ENCODE results near the gene CREG2. TPM values are rescaled to one million over a fixed set of nuclear protein-coding genes. Genes with fewer than 3 reads are reported as not detected.
A peak's percentile ranks its signal among the peaks of the same experiment; 100 is the strongest.

The CREG2 gene
- total RNA-seq = not detected in 2 replicates

DNA sequence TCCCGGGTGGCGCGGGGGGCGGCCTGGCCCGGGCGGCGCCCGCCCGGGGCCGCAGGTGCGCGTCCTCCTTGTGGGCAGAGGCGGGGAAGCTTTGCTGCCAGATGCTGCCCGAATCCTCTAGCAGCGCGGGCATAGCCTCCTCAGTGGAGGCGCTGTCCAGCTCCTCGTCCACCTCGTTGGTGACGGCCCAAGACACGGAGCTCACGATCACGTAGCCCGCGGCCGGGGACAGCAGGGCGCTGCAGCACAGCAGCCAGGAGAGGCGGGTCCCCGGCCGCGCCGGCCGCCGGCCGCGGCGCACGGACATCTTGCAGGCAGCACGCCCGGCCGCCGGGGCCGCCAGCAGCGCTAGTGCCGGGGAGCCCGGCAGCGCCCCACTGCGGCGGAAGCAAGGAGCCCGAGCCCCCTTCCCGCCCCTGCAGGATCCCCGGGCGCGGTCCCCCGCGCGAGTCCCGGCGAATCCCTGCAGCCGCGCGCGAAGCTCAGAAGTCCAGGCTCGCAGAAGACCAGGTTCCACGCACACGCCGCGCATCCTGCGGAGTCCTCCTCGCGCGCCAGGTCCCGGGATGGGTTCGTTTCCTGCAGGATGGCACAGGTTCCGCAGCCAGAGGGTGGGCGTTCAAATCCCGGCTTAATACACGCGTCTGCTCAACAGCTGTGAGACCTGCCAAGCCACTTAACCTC is at the start of gene CREG2:
Gene CREG2, minus strand, starts transcription at position 353 of the 684 bp plus-strand sequence. Its CDS starts 46 bp downstream, at position 307.
- intact Hi-C loops (cut with micrococcal nuclease) = loop anchor here (1.0 to 10.0 kb wide), 4 partner anchors 44 to 372 kb away; partner anchors contain the start of gene CNOT11
- Mint-ChIP-seq H3K27me3 (ENCODE audit: insufficient read depth) (peaks cover 64% of the 10 kb centered on the region), H3K4me1 (ENCODE audit: low read depth) (peaks cover 11% of the 10 kb centered on the region), H3K9me3 (no peaks in the 10 kb centered on the region), H3K36me3 (ENCODE audit: low read depth) (no peaks in the 10 kb centered on the region), H3K27ac (no peak within 1 kb of the TSS), H3K4me3 (peak within 1 kb of the TSS; percentile 65)
- peak; percentile 56 for DNase-seq (ENCODE audit: low spot score)

DNA sequence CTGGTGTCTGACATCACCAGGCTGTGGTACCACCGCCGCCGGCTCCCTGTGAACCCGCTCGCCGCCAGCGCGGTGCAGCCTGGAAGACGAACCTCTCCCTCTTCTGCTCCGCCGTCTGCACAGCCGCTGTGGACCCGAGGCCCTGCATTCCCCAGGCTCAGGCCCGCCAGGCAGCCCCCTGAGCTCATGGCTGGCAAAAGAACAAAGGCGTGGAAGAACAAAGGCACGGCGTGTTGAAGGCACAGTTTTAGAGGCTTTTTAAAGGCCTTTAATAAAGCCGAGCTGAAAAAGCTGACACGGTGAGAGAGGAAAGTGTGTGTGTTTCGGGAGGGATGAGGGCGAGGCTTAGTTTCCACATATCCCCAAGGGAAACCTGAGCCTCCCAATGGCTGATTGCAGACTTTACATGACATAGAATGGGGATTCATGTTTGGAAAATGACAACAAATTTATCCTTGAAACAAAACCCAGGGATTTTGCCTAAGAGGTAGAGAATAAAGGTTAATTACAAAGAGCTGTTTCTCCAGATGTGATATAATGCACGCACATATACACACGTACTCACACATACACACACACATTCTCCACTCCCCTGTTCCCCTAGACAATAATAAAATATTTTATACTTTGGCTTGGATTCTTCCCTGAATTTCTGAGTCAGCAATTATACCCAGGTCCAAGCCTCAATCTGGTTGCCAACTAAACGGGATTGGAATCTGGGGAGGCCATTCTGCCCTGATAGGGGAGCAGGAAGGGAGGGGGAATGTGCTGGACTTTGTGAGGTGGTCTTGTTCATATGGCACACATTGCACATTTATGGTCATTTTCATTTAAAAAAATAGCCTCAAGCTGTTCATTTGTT is 47.9 kb upstream of the CREG2 start:
- Mint-ChIP-seq H3K27ac (no peak overlapping the region), H3K27me3 (ENCODE audit: insufficient read depth) (no peaks in the 10 kb centered on the region), H3K4me1 (ENCODE audit: low read depth) (no peaks in the 10 kb centered on the region), H3K9me3 (no peaks in the 10 kb centered on the region), H3K4me3 (no peak overlapping the region), H3K36me3 (ENCODE audit: low read depth) (no peaks in the 10 kb centered on the region)
- no peak for DNase-seq (ENCODE audit: low spot score)
- intact Hi-C loops (cut with micrococcal nuclease) = no loop called here

GRCh38 chr2:101433465-101433864 is 46.2 kb upstream of the CREG2 start:
- Mint-ChIP-seq H3K4me1 (ENCODE audit: low read depth) (no peaks in the 10 kb centered on the region), H3K4me3 (no peak overlapping the region), H3K27me3 (ENCODE audit: insufficient read depth) (no peaks in the 10 kb centered on the region), H3K27ac (no peak overlapping the region), H3K9me3 (no peaks in the 10 kb centered on the region), H3K36me3 (ENCODE audit: low read depth) (no peaks in the 10 kb centered on the region)
- no peak for DNase-seq (ENCODE audit: low spot score)
- intact Hi-C loops (cut with micrococcal nuclease) = no loop called here

- Mint-ChIP-seq H3K27ac (no peak overlapping the region), H3K4me3 (no peak overlapping the region)
Observed at GRCh38 chr2:101432411-101433181, 45.3 kb upstream of the CREG2 start.

DNA sequence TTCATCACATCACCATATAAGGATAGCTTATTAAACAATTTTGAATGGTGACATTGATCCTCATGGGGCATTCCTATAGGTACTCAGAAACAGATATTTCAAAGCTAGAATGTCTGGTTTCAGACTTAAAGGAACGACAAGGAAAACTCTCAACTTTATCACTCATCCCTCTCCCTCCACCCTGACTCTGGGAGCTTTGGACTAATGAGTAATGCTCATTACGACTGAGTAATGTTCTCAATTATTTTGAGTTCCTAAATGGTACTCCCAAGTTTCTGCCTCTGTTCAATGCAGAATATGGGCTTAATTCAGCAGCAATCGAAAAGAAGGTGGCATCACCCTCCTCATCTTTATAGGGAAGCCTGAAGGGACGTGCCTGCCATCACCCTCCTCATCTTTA is 44.2 kb upstream of the CREG2 start:
- Mint-ChIP-seq H3K4me1 (ENCODE audit: low read depth) (no peaks in the 10 kb centered on the region), H3K27me3 (ENCODE audit: insufficient read depth) (no peaks in the 10 kb centered on the region), H3K9me3 (no peaks in the 10 kb centered on the region), H3K36me3 (ENCODE audit: low read depth) (no peaks in the 10 kb centered on the region), H3K27ac (no peak overlapping the region), H3K4me3 (no peak overlapping the region)
- DNase-seq (ENCODE audit: low spot score) = no peak
- intact Hi-C loops (cut with micrococcal nuclease) = no loop called here

More at GRCh38 chr2:101432411-101433181, 45.3 kb upstream of the CREG2 start:
- DNase-seq (ENCODE audit: low spot score) = no peak
- Mint-ChIP-seq H3K27me3 (ENCODE audit: insufficient read depth) (no peaks in the 10 kb centered on the region), H3K9me3 (no peaks in the 10 kb centered on the region), H3K4me1 (ENCODE audit: low read depth) (no peaks in the 10 kb centered on the region), H3K36me3 (ENCODE audit: low read depth) (no peaks in the 10 kb centered on the region)
- intact Hi-C loops (cut with micrococcal nuclease) = no loop called here

GRCh38 chr2:101430156-101430555 is 42.9 kb upstream of the CREG2 start:
- no peak for DNase-seq (ENCODE audit: low spot score)
- H3K4me3 Mint-ChIP-seq = no peak overlapping the region
- H3K36me3 Mint-ChIP-seq (ENCODE audit: low read depth) = peaks cover 2% of the 10 kb centered on the region
- no peaks in the 10 kb centered on the region for H3K4me1 Mint-ChIP-seq (ENCODE audit: low read depth)
- H3K27ac Mint-ChIP-seq = no peak overlapping the region
- no peaks in the 10 kb centered on the region for H3K27me3 Mint-ChIP-seq (ENCODE audit: insufficient read depth)
- intact Hi-C loops (cut with micrococcal nuclease) = no loop called here
- no peaks in the 10 kb centered on the region for H3K9me3 Mint-ChIP-seq

- Mint-ChIP-seq H3K27ac (no peak overlapping the region), H3K4me1 (ENCODE audit: low read depth) (no peaks in the 10 kb centered on the region), H3K9me3 (no peaks in the 10 kb centered on the region), H3K4me3 (no peak overlapping the region), H3K36me3 (ENCODE audit: low read depth) (peaks cover 2% of the 10 kb centered on the region), H3K27me3 (ENCODE audit: insufficient read depth) (no peaks in the 10 kb centered on the region)
- intact Hi-C loops (cut with micrococcal nuclease) = no loop called here
- no peak for DNase-seq (ENCODE audit: low spot score)
Observed at GRCh38 chr2:101429453-101429852, 42.1 kb upstream of the CREG2 start.

- H3K36me3 Mint-ChIP-seq (ENCODE audit: low read depth) = peaks cover 2% of the 10 kb centered on the region
- H3K4me1 Mint-ChIP-seq (ENCODE audit: low read depth) = no peaks in the 10 kb centered on the region
- H3K27ac Mint-ChIP-seq = no peak overlapping the region
- intact Hi-C loops (cut with micrococcal nuclease) = no loop called here
- no peak for DNase-seq (ENCODE audit: low spot score)
- no peaks in the 10 kb centered on the region for H3K27me3 Mint-ChIP-seq (ENCODE audit: insufficient read depth)
- no peaks in the 10 kb centered on the region for H3K9me3 Mint-ChIP-seq
- H3K4me3 Mint-ChIP-seq = no peak overlapping the region
Observed at GRCh38 chr2:101428422-101429176, 41.3 kb upstream of the CREG2 start.

DNA sequence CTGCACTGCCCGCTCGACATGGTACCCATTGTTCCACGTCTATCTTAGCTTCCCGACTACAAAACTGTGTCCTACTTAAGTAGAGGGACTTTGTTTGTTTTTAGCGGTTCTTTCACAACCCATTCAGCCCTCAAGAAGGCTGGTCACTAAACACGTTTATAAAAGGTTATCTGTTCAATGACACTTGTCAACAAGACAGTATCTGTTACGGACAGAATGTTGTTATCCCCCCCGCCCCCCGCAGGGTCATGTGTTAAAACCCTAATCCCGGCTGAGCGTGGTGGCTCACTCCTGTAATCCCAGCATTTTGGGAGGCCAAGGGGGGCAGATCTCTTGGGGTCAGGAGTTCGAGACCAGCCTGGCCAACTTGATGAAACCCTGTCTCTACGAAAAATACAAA is 40.4 kb upstream of the CREG2 start:
- no peak overlapping the region for H3K27ac Mint-ChIP-seq

GRCh38 chr2:101427240-101427639 is 39.9 kb upstream of the CREG2 start:
- H3K27ac Mint-ChIP-seq = no peak overlapping the region
- H3K4me3 Mint-ChIP-seq = no peak overlapping the region
- H3K9me3 Mint-ChIP-seq = no peaks in the 10 kb centered on the region
- H3K4me1 Mint-ChIP-seq (ENCODE audit: low read depth) = no peaks in the 10 kb centered on the region
- H3K27me3 Mint-ChIP-seq (ENCODE audit: insufficient read depth) = no peaks in the 10 kb centered on the region
- intact Hi-C loops (cut with micrococcal nuclease) = no loop called here
- DNase-seq (ENCODE audit: low spot score) = no peak
- peaks cover 3% of the 10 kb centered on the region for H3K36me3 Mint-ChIP-seq (ENCODE audit: low read depth)

More for the DNA sequence above, 40.4 kb upstream of the CREG2 start:
- no peak overlapping the region for H3K4me3 Mint-ChIP-seq
- peaks cover 2% of the 10 kb centered on the region for H3K36me3 Mint-ChIP-seq (ENCODE audit: low read depth)
- DNase-seq (ENCODE audit: low spot score) = no peak
- H3K27me3 Mint-ChIP-seq (ENCODE audit: insufficient read depth) = no peaks in the 10 kb centered on the region
- H3K9me3 Mint-ChIP-seq = no peaks in the 10 kb centered on the region
- no peaks in the 10 kb centered on the region for H3K4me1 Mint-ChIP-seq (ENCODE audit: low read depth)
- intact Hi-C loops (cut with micrococcal nuclease) = no loop called here

DNA sequence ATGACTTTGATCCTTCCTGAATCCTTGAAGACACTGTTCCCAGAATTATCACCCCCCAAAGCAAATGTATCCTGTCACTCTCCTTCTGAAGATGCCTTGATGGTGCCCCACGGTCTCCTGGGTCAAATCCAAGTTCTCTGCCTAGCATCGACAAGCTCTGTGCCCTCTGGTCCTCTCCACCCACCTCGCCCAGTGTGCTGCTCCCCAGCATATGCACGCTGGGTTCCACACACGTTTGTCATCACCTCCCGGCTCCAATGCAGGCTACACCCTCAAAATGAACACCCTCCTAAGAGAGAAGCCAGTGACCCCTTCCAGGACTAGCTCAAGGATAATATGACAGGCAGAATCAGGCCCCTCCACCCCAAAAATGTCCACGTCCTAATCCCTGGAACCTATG is 39.5 kb upstream of the CREG2 start:
- Mint-ChIP-seq H3K9me3 (no peaks in the 10 kb centered on the region), H3K36me3 (ENCODE audit: low read depth) (peaks cover 3% of the 10 kb centered on the region), H3K4me3 (no peak overlapping the region), H3K27me3 (ENCODE audit: insufficient read depth) (no peaks in the 10 kb centered on the region), H3K4me1 (ENCODE audit: low read depth) (no peaks in the 10 kb centered on the region), H3K27ac (no peak overlapping the region)
- no peak for DNase-seq (ENCODE audit: low spot score)
- intact Hi-C loops (cut with micrococcal nuclease) = no loop called here

- Mint-ChIP-seq H3K4me1 (ENCODE audit: low read depth) (no peaks in the 10 kb centered on the region), H3K36me3 (ENCODE audit: low read depth) (peaks cover 3% of the 10 kb centered on the region), H3K27me3 (ENCODE audit: insufficient read depth) (no peaks in the 10 kb centered on the region), H3K27ac (no peak overlapping the region), H3K9me3 (no peaks in the 10 kb centered on the region), H3K4me3 (no peak overlapping the region)
- no peak for DNase-seq (ENCODE audit: low spot score)
- intact Hi-C loops (cut with micrococcal nuclease) = no loop called here
Observed at GRCh38 chr2:101420623-101421022, 33.3 kb upstream of the CREG2 start.
